Caco-2 (cell line): ENCODE measurements around the gene NFATC2. TPM values are rescaled to one million over a fixed set of nuclear protein-coding genes. Genes with fewer than 3 reads are reported as not detected.

Experiments used
- BruUV-seq: library from RNA; stranded (reverse); fragments of 400-500 nt; replicated peaks from 2 replicates; lab custom pipeline; 2021; lab: Mats Ljungman, UMichigan
- CTCF ChIA-PET: fragments of 300-600 bp; sonication (Branson Sonifier 250); formaldehyde crosslinking; loops from one replicate; lab custom pipeline; 2022; ENCODE audit warnings: antibody characterized with exemption; lab: Charles Lee
- POLR2A ChIA-PET: fragments of 300-600 bp; sonication (Branson Sonifier 250); formaldehyde crosslinking; loops from one replicate; lab custom pipeline; 2022; ENCODE audit warnings: antibody characterized with exemption; lab: Charles Lee
- DNase-seq, 2 experiments: peaks; one replicate each; pipeline versions ENCODE4 v3.0.0 to v3.0.0-alpha.2; 2020 to 2022
- H3K27me3 ChIP-seq: replicated peaks from 2 replicates; pipeline ENCODE4 v1.6.0; 2011; ENCODE audit warnings: low read length; ENCODE audit not compliant: control insufficient read depth, insufficient read depth
- H3K36me3 ChIP-seq: 2 replicates; pipeline ENCODE4 v1.5.1; 2011; ENCODE audit warnings: low read length; ENCODE audit not compliant: control insufficient read depth, insufficient read depth
- H3K4me1 ChIP-seq: fragments of 250-450 bp; sonication (Bioruptor Pico); 2 replicates; pipeline ENCODE4 v1.5.1; 2020; ENCODE audit warnings: mild to moderate bottlenecking
- H3K4me3 ChIP-seq: 2 replicates; pipeline ENCODE4 v1.5.1; 2011; ENCODE audit warnings: low read depth, mild to moderate bottlenecking, control low read depth, low read length
- H3K9me3 ChIP-seq: fragments of 250-450 bp; sonication (Bioruptor Pico); 2 replicates; pipeline ENCODE4 v1.5.1; 2020; ENCODE audit warnings: mild to moderate bottlenecking, moderate library complexity
- H3K27ac Mint-ChIP-seq: one replicate; pipeline ENCODE4 v1.8.0; 2022; ENCODE audit warnings: mixed read lengths; ENCODE audit not compliant: unreplicated experiment
- H3K27me3 Mint-ChIP-seq: one replicate; pipeline ENCODE4 v1.8.0; 2022; ENCODE audit warnings: mixed read lengths; ENCODE audit not compliant: insufficient read depth, unreplicated experiment
- H3K36me3 Mint-ChIP-seq: one replicate; pipeline ENCODE4 v1.8.0; 2022; ENCODE audit warnings: mild to moderate bottlenecking, mixed read lengths; ENCODE audit not compliant: insufficient read depth, unreplicated experiment
- H3K4me1 Mint-ChIP-seq: one replicate; pipeline ENCODE4 v1.8.0; 2022; ENCODE audit warnings: low read depth, mixed read lengths; ENCODE audit not compliant: unreplicated experiment
- H3K4me3 Mint-ChIP-seq: one replicate; pipeline ENCODE4 v1.8.0; 2022; ENCODE audit warnings: mild to moderate bottlenecking, moderate library complexity, mixed read lengths; ENCODE audit not compliant: unreplicated experiment
- H3K9me3 Mint-ChIP-seq: one replicate; pipeline ENCODE4 v1.8.0; 2022; ENCODE audit warnings: mixed read lengths; ENCODE audit not compliant: unreplicated experiment
- CTCF ChIP-seq, 2 experiments: fragments of 200-600 bp in 1 of 2; IDR thresholded peaks; 1 replicate in 1 of 2; 2 replicates in 1 of 2; pipeline versions ENCODE4 v1.5.1 to v1.8.0; 2011 to 2022; ENCODE audit warnings: antibody characterized with exemption in 1 of 2, control low read depth in 1 of 2, inconsistent platforms in 1 of 2, low read depth in 1 of 2, low read length in 1 of 2, mild to moderate bottlenecking in 1 of 2, moderate library complexity in 1 of 2; ENCODE audit not compliant: insufficient read depth in 1 of 2, severe bottlenecking in 1 of 2, unreplicated experiment in 1 of 2
- intact Hi-C: fragments of 100-400 bp; cut with micrococcal nuclease; formaldehyde crosslinking; loops from one replicate; pipeline ENCODE4 v1.10.0; 2022; ENCODE audit not compliant: unreplicated experiment
- total RNA-seq: library from RNA; stranded (reverse); gene quantifications from 2 replicates; pipeline ENCODE4 v1.2.3, GENCODE V29; 2022

NFATC2 gene
- total RNA-seq, 1 experiment from 2014 or later, result 20.8 TPM

- Mint-ChIP-seq H3K4me1 (no peaks in the 10 kb centered on the region), H3K36me3 (peaks cover 1% of the 10 kb centered on the region), H3K9me3 (no peaks in the 10 kb centered on the region), H3K27me3 (no peaks in the 10 kb centered on the region), H3K4me3 (no peak overlapping the region), H3K27ac (no peak overlapping the region)
- TF ChIP-seq CTCF (IDR thresholded peaks at IDR 0.05; ENCODE audit: insufficient read depth in 1 of 2, low read depth in 1 of 2, low read length in 1 of 2, severe bottlenecking in 1 of 2, unreplicated experiment in 1 of 2), result no peak
- H3K4me1 ChIP-seq, result peaks cover 5% of the 10 kb centered on the region; the same call in 1 of the 2 replicates
- no peaks in the 10 kb centered on the region for H3K9me3 ChIP-seq
- DNase-seq, result no peak
- intact Hi-C loops, result no loop called here
- ChIA-PET CTCF (interaction anchor here (0.6 kb wide), 1 partner anchor 591 kb away, joined by 3 read pairs; no protein-coding TSS in a partner anchor), POLR2A (no interaction called here)
- no peaks in the 10 kb centered on the region for H3K27me3 ChIP-seq
- H3K36me3 ChIP-seq, result no peaks in the 10 kb centered on the region; the same call in none of the 2 replicates
- H3K4me3 ChIP-seq, result no peak overlapping the region
- BruUV-seq, result no TSS peak
Observed at GRCh38 chr20:51419646-51420045, 122.9 kb downstream of the NFATC2 start.

GRCh38 chr20:51419231-51419630 is 123.3 kb downstream of the NFATC2 start:
- ChIA-PET POLR2A (no interaction called here), CTCF (no interaction called here)
- no peak overlapping the region for H3K4me3 ChIP-seq
- no peaks in the 10 kb centered on the region for H3K27me3 ChIP-seq
- Mint-ChIP-seq H3K4me3 (no peak overlapping the region), H3K27me3 (no peaks in the 10 kb centered on the region), H3K27ac (no peak overlapping the region), H3K36me3 (no peaks in the 10 kb centered on the region), H3K9me3 (no peaks in the 10 kb centered on the region), H3K4me1 (no peaks in the 10 kb centered on the region)
- H3K4me1 ChIP-seq, result peaks cover 3% of the 10 kb centered on the region; the same call in 1 of the 2 replicates
- H3K36me3 ChIP-seq, result no peaks in the 10 kb centered on the region; the same call in none of the 2 replicates
- BruUV-seq, result no TSS peak
- no peaks in the 10 kb centered on the region for H3K9me3 ChIP-seq
- intact Hi-C loops, result no loop called here
- TF ChIP-seq CTCF (IDR thresholded peaks at IDR 0.05; ENCODE audit: insufficient read depth in 1 of 2, low read depth in 1 of 2, low read length in 1 of 2, severe bottlenecking in 1 of 2, unreplicated experiment in 1 of 2), result no peak
- DNase-seq, result no peak

DNA sequence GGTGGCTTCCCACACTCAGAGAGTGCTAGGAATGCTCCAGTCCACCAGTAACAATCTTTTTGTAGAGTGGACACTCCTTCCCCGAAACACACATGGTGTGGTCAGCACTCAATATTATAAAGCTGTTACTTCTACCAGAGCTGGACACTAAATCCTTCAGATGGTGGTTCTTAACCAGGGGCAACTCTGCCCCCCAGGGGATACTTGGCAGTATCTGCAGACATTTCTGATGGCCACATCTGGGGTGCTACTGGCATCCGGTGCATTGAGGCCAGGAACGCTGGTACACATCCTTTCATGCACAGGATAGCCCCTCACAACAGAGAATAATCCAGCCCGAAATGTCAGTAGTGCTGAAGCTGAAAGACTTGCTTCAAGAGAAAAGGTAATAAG is 124.4 kb downstream of the NFATC2 start:
- no peaks in the 10 kb centered on the region for H3K36me3 Mint-ChIP-seq
- no peak overlapping the region for H3K4me3 Mint-ChIP-seq
- Histone ChIP-seq H3K36me3 (no peaks in the 10 kb centered on the region; the same call in 1 of the 2 replicates), H3K27me3 (no peaks in the 10 kb centered on the region), H3K9me3 (no peaks in the 10 kb centered on the region), H3K4me3 (no peak overlapping the region), H3K4me1 (no peaks in the 10 kb centered on the region)
- POLR2A ChIA-PET, result no interaction called here
- intact Hi-C loops, result no loop called here
- no peak for DNase-seq
- H3K27me3 Mint-ChIP-seq, result no peaks in the 10 kb centered on the region
- TF ChIP-seq CTCF (IDR thresholded peaks at IDR 0.05; ENCODE audit: insufficient read depth in 1 of 2, low read depth in 1 of 2, low read length in 1 of 2, severe bottlenecking in 1 of 2, unreplicated experiment in 1 of 2), result no peak
- no TSS peak for BruUV-seq
- CTCF ChIA-PET, result no interaction called here
- H3K27ac Mint-ChIP-seq, result no peak overlapping the region
- H3K4me1 Mint-ChIP-seq, result no peaks in the 10 kb centered on the region
- H3K9me3 Mint-ChIP-seq, result no peaks in the 10 kb centered on the region
